NCI-H774 (cell line): ENCODE measurements around the gene XRCC6.
"Not testable (repeated sequence)": the region's sequence is repeated elsewhere in the genome, so short reads cannot be mapped to it uniquely, and the experiment has no call there.

Source experiments
- DNase-seq: peaks from one replicate; lab custom pipeline; 2025; lab: John Stamatoyannopoulos, UW

Gene XRCC6

DNA sequence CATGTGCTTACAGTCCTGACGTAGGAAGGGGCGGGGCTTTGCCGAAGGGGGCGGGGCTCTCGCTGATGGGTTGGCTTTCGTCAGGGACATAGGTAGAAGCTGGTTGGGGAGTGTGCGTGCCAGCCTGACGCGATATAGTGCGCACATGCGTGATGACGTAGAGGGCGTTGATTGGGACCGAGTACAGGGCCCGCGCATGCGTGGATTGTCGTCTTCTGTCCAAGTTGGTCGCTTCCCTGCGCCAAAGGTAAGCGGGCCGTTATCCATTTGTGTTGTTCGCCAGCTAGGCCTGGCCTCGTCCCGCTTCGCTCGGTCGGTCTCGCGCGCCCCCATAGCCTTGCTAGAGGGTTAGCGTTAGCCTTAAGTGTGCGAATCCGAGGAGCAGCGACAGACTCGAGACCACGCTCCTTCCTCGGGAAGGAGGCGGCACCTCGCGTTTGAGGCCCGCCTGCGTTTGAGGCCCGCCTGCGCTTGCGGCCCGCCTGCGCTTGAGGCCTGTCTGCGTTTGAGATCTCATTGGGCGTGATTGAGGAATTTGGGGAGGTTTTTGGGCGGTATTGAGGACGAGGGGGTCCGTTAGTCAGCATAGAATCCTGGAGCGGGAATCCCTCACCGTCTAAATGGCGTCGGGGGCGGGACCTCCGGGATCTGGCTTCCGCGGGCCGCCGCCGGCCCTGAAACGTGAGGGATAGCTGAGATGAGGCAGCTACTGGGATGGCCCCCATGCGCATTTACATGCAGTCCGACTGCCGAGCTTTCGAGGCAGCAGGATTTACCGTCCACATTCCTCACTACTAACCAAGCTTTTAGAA is at the start of gene XRCC6:
Gene XRCC6 (plus strand): TSS at position 197 of the 812 bp plus-strand sequence. CDS start 710 bp downstream, outside the sequence.
- peak; percentile 89 for DNase-seq

DNA sequence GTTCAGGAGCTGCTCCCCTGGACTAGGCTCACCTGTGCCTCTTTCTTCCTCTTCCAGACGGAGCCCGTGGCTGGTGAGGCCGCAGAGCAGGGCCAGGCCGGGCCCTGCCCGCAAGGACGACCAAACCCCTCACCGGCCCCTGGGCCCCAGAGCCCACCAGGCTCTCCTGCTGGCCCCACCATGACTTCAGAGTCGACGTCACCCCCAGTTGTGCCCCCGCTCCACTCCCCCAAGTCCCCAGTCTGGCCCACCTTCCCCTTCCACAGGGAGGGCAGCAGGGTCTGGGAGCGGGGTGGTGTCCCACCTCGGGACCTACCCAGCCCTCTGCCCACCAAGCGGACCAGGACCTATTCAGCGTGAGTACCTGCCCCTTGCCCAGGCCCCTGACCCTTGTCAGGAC is 49.3 kb upstream of the XRCC6 start:
- no peak for DNase-seq

DNA sequence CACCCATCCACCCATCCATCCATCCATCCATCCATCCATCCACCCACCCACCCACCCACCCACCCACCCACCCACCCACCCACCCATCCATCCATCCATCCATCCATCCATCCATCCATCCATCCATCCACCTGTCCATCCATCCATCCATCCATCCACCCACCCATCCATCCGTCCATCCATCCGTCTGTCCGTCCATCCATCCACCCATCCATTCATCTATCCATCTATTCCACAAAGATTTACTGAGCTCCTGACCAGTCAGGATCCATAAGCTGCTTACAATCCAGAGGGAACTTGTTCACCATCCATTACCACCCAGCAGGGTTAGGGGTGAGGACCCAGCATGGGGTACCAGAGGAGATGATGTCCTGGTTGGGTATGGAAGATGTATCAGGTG is 48.8 kb upstream of the XRCC6 start:
- DNase-seq: not testable (repeated sequence)

DNA sequence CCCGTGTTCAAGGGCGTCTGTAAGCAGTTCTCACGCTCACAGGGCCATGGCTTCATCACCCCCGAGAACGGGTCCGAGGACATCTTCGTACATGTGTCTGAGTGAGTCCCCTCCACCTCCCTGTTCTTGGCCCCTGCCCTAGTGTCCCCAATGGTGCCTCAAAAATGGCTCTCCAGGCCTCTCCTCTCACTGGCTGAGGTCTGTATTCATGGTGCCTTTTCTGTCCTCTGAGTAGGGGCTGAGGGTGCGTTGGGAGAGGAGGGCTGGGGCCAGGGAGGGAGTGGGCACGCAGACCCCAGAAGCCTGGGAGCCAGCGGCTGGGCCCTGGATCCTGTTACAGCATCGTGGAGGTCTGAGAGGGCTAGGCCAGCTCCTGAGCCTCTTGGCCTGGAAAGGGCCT is 47.4 kb upstream of the XRCC6 start:
- no peak for DNase-seq

DNA sequence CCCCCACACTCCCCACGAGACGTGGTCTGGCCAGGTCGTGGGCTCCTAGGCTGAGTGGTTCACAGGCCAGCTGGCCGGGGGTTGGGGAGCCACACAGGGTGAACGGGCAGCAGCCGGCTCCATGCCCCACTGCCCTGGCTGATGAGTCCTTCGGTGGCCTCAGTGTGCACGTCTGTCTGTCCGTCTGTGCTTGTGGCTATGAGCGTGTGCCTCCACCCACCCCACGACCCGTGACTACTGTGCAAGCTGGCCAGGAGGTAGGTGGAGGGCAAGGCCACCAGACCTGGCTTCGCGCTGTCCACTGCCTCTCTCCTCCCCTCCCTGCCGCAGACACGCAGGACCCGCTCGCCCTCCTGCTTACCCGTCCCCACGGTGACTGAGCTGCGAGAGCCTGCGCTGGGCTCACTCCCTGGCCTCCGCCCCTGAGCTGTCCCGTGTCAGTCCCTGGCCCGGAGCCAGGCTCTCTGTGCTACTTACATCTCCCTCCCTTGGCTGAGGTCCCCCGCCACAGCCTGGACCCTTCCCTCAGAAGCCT is 46.2 kb upstream of the XRCC6 start:
- no peak for DNase-seq

DNA sequence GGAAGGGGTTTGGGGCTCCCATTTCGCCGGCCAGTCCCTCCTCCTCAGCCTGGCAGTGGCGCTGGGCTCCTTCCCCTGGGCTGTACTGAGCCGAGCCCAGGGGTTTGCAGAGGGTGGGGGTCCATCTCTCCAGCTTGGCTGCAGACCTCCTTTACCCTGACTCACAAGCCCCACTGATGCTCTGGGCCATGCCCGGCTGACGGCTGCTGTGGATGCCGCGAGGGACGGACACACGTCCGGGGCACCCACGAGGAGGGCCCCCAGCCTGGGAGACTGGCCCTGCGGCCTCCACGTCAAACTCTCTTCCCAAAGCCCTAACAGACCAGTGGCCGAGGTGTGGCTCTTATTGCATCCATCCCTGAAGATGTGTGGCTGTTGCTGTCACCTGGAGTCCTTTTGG is 45.6 kb upstream of the XRCC6 start:
- no peak for DNase-seq

DNA sequence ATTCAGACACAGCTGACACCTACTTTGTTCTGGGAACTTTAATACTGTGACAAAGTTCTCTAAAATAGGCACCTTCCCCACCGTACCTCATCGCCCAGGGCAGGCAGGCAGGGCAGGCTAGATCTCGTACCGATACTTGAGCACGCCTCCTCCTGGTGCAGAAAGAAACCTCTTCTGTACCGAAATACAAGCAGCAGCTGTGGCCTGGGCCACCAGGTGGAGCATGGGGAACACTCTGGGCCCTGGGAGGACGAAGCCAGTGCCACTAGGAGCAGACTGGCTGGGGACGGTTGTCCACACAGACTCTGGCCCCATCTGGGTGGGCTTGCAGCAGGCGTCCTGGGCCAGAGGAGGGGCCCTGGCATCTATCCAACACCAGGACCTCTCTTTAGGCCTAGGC is 44.2 kb upstream of the XRCC6 start:
- no peak for DNase-seq

DNA sequence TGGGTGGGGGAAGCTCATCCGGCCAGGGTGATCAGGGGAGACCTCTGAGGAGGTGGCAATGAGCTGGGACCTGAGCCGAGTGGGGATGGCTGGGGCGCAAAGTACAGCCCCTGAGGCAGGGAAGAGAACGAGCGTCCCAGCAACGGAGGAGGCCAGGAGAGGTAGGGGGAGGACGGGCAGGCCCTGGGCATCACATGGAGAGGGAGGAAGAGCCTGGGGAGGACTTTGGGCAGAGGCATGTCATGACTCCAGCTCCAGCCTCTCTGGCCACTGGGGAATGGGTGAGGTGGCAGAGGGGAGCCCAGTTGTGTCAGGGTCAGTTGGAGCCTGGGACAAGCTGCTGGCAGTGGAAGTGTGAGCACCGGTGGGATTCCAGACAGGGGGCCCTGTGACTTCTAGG is 43.0 kb upstream of the XRCC6 start:
- no peak for DNase-seq

DNA sequence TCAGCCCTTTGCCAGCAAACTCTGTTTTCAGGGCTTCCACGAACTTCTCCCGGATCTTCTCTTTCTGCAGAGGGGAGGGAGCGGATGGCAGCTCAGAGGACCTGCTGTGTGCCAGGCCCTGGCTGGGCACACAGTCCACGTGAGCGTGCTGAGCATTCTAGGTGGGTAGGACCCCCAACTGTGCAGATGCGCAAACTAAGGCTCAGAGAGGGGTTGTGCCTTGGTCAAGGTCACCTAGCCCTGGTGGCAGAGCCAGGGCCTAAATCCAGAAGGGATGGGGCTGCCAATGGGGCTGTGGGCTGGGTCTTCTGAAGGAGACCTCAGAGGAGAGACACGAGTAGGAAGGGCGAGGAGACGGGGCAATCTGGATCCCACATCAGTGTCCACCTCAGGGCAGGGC is 42.3 kb upstream of the XRCC6 start:
- DNase-seq: no peak

DNA sequence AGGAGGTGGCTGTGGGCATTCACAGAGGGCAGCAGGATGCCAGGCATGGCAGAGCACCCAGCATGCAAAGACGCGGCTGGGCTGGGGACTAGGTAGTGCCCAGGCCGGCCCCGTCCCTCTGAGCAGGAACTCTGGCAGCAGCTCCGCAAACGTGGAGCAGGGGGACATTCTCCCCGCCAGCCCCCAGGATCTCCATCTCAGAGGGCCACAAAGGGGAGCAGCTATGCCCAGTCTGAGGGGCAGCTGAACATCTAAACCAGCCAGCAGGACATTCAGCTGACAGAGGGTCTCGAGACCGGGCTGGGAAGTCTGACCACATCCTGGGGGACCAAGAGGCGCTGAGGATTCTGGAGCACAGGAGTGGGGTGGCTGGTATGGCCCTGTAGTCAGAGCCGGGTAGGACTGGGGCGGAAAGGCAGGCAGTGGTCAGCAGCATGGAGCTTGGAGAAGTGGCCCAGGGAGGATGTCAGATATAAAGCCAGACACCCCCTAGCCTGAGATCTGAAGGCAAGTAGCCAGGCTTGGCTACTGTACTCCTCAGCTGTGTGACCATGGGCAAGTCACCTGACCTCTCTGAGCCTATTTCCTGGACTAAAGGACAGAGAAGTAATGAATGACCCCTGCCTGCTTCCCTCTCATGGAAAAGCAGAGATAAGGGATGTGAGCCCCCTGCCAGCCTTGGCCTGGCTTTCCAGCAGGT is 41.6 kb upstream of the XRCC6 start:
- DNase-seq: no peak

DNA sequence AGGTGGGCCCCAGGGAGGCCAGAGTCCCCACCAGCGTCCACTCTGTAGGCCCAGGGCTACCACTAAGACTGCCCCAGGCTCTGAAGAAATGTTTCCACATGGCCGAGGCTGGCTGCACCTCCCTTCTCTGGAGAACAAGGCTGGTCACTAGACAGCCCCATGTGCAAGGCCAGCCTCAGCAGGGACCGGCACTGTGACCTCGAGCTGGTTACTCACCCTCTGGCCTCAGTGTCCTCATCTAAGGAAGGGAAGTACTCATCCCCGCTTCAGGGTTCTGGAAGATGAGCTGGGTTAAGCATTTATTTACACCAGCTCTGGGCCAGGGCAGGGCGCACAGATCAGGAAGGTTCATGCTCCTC is 41.1 kb upstream of the XRCC6 start:
- no peak for DNase-seq

DNA sequence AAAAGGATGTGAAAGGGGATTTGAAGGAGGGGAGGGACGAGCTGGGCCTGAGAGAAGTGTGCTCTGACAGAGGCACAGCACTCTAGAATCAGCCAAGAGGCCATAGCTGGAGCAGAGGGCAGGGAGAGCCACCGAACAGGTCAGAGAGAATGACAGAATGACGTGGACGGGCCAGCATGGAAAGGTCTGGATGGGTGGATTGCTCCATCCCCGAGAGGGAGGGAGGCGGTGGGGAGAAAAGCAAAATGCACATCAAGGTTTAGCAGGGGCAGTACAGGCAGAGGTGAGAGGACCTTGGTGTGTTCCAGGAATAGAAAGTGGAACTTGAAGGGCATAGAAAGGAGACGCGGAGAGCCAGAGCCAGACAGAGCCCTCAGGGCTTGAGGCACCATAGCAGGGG is 38.4 kb upstream of the XRCC6 start:
- no peak for DNase-seq

DNA sequence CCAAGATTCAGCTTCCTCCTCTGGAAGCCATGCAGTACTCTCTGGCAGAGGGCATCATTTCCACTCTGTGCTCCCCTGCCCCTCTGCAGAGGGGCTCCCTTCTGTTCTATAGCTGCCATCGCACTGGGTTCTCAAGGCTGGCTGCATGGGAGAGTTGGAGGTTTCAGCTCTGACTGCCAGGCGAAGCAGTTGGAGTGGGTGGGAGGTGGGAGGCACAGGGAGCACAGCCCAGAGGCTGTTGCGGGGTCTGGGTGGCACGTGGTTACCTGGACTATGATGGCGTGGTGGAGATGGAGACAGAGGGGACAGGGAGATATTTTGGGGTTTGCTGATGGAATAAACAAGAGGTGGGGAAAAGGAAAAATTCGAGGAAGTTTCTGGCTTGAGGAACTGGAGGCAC is 36.2 kb upstream of the XRCC6 start:
- no peak for DNase-seq

DNA sequence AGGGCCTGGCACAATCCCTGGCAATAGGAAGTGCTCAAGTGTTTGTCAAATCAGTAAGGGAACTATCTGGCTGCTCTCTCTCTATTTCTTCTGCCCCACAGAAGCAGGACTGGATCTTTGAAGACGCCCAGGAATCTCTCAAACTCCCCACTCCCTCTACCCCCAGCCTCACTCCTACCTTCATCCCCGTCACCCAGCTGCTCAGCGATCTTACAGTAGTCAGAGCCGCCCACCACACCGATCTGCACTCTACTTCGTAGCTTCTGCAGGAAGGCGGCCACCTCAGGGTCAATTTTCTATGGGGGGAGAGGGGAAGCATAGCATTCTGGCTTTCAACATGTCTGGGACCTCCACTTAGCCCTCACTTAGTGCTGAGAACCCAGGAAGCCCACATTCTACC is 35.2 kb upstream of the XRCC6 start:
- no peak for DNase-seq

DNA sequence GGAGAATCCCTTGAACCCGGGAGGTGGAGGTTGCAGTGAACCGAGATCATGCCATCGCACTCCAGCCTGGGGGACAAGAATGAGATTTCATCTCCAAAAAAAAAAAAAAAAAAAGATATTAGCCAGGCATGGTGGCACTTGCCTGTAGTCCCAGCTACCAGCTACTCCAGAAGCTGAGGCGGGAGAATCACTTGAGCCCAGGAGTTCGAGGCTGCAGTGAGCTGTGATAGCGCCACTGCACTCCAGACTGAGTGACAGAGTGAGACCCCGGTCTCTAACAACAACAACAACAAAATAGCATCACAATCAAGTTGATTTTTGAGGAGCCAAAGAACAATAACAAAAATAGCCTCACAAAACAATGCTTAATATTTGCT is 33.8 kb upstream of the XRCC6 start:
- no peak for DNase-seq

DNA sequence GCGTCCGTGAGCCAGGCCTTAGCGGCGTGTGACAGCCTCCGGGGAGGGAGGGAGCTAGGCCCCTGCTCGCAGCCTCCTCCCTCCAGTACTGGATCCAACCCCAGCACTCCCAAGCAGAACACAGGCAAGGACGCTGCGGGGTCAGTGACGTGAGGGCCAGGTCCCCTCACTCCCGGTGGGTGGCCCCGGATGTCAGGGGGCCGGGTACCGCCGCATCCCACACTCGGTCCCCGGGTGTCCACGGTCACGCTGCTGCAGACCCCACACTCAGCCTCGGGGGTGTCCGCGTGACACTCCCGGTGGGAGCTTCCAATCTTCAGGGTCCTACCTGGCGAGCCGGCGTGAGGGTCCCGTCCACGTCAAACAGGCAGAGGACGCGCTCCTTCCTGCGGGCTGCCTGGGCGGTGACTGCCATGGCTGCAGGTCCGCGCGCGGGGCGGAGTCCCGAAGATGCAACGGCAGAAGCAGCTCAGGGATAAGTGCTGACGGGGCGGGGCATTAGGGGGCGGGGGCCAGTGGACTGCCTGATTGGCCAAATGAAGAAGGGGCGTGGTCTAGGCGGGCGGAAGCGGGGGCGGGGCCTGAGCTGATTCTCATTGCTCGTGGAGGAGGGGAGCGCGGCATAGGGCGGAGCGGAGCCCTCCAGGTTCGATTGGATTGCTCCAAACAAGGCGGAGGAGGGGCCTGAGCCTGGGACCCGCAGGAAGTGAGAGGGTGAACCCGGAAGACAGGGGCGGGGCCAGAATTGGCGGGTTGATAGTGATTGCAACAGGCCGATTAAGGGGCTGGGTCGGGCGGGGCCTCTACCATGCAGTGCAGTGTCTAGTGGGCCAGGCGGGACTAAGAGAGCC is 31.5 kb upstream of the XRCC6 start, which contains the start of gene PMM1:
Gene PMM1 (minus strand): TSS at position 450 of the 851 bp plus-strand sequence. CDS start 35 bp downstream, at position 415.
- DNase-seq: peak; percentile 93

DNA sequence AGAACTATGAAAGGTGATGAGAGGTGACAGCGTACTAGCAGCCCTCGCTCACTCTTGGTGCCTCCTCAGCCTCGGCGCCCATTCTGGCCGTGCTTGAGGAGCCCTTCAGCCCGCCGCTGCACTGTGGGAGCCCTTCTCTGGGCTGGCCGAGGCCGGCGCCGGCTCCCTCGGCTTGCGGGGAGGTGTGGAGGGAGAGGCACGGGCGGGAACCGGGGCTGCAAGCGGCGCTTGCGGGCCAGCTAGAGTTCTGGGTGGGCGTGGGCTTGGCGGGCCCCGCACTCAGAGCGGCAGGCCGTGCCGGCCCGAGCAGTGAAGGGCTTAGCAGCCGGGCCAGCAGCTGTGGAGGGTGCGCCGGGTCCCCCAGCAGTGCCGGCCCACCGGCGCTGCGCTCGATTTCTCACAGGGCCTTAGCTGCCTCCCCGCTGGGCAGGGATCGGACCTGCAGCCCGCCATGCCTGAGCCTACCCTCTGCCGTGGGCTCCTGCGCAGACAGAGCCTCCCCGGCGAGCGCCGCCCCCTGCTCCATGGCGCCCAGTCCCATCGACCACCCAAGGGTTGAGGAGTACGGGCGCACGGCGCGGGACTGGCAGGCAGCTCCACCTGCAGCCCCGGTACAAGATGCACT is 27.6 kb upstream of the XRCC6 start:
- not testable (repeated sequence) for DNase-seq

DNA sequence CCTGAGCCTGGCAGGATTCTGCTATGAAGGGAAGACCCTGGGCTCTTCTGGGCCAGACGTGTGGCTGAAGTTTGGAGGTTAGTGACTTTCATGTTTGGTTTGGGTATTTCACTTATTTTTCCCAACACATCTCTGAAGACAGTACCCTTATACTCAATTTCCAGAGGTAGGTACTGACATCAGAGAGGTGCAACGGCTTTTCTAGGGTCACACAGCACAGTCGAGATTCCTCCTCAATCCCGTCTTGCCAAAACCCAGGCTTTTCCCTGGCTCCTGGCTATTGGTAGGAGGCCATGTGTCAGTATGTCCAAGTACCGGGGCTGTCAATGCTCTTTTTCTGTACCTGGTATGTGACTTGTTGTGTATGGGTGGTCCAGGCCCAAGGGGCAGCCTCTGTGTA is 25.4 kb upstream of the XRCC6 start:
- DNase-seq: no peak

DNA sequence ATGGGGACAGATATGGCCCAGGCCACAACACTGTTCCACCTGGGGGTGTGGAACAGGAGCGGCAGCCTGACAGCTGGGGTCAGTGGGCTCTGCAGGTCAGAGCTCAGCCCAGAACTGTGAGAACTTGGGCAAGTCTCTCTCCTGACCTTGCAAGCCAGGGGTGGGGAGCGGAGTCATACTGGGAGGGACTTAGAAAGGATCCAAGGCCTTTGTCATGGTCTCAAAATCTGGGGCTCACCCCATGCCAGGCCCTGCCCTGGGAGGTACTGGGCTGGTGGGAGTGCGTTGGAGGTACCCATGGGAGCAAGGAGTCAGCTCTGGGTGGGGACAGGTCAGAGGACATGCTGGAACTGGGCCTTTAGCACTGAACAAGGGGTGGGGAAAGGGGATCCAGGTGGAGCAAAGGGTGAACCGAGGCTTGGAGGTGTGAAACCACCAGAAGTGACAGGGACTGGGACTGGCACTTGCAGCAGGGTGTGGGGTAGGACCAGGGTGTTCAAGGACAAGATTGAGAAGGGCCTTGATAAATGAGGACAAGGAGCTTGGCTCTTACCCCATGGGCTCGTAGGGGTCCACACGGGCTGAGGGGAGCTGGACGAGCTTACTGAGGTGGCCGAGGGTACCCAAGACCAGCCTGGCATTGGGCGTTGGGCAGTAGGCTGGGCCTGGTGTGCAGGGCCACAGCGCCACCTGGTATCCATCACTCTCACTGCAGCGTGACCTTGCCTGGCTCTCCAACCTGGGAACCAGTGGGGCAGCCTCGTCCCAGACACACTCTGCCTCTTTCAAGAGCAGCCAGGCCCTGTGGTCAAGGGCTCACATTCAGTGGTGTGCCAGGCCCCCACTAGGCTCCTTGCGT is 24.1 kb upstream of the XRCC6 start:
- peak; percentile 4 for DNase-seq

DNA sequence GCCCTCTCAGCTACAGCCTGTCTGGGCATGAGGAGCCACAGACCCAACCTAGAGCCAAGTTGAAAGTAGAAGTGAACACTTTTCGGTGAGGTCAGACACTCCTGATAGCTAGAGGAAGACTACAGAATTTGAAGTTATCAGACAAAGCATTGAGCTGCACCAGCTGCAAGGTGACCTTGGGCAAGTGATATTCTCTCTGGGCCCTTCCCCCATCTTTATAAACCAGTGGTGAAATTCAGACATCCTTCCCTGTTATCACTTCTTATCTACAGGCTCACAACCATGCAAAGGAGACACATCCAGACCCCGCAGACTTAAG is 23.5 kb upstream of the XRCC6 start:
- DNase-seq: no peak

DNA sequence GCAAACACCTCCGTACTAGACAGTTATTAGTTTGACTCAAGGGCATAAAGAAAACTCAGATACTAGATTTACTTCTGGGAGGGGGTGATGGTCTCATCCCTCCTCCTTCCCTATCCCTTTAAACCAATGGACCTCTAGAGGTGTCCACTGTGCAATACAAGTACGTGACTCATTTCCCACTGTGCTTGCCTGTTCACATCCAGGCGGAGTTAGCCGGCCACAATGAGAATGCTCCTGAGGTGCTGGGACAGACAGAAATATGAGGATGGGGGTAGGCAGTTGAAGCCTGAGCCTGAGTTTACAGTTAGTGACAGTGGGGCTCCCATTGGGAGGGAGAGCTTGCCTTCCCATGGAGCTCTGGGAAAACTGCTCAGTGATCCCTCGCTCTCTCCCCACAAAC is 23.0 kb upstream of the XRCC6 start:
- DNase-seq: no peak
